Esophagus mucosa (tissue), 1 donor: ENCODE results near the gene COX8A. TPM values are rescaled to one million over a fixed set of nuclear protein-coding genes. Genes with fewer than 3 reads are reported as not detected.

Experiments
- ATAC-seq: fragments of 200-7000 bp; cut with Tn5 transposase; one replicate; pipeline ENCODE4 v1.9.1; 2020
- total RNA-seq: library from RNA; stranded (reverse); gene quantifications from one replicate; pipeline ENCODE4 v1.2.4, GENCODE V29; 2023
- donor health status: DM: yes; HTN: yes; CAD: no.

COX8A gene
- total RNA-seq, 1 donor from 2014 or later: 461 TPM

DNA sequence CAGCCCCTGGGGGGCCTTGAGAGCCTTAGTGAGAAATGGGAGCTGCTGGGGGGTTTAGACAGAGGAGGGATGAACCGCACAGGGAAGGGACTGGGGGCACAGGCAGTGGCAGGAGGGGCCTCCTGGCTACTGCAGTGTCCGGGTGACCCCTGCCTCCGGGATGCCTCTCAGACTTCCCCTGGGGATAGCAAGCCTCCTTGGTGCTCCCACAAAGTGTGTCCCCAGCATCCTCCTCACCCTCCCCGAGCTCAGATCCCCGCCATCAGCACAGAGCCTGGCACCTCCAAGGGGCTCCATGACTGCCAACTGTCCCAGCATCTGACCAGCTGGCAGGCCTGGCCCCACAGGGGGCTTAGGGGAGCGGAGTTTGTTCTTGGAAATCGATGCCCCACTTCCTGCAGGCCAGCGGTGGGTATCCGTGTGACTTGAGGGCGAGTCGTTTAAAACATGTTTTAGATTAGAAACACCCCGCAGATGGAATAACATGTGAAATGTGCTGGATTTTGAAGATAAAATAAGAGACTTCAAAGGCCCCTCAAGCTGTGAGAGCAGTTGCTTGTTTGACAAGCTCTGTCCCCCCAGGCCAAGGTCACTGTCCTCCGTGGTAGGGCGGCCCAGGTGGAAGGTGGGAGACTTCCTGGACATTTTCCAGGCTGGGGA, 47.8 kb downstream of the COX8A start:
- no peak for ATAC-seq

DNA sequence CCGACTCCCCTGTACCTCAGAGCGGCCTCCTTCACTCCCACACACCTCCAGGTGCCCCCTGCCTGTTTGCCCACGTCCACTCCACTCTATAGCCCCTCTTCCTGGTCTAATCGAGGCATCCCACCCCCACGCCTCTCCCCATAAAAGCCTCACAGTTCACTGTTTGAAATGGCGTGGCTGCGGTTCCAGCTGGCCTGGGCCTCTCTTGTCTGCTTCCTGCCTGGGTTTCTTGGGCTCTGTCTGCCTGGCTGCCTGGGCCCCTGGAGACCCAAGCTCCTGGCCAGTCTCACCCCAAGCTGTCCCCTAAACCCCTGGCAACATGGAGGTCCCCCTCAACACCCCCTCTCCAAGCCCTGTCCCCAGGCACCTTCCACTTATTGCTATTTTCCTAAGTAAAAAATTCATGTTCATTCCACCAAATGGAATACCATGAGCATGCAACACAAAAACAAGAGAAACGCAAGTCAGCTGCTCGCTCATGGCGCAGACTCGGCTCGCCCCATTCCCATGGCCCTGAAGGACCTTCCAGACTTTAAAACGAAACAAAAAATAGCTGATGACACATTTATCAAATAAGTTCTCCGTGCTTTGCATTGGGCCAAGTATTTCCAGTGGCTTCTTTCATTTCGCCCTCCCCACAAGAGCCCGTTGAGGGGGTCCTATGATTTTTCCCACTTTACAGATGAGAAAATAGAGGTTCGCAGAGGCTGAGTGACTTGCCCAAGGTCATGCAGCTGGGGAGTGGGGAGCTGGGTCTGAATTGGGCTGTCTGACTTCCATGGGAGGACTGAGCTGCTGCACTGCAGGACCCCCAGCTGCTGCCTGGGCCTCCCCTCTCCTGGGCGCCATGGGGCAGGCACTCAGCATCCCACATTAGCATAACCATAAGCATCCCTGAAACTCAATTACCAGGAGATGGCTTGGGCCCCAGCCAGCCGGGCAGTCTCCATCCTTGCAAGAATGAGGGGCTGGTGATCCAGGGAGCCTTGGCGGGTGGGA, 49.6 kb downstream of the COX8A start:
- ATAC-seq: no peak

DNA sequence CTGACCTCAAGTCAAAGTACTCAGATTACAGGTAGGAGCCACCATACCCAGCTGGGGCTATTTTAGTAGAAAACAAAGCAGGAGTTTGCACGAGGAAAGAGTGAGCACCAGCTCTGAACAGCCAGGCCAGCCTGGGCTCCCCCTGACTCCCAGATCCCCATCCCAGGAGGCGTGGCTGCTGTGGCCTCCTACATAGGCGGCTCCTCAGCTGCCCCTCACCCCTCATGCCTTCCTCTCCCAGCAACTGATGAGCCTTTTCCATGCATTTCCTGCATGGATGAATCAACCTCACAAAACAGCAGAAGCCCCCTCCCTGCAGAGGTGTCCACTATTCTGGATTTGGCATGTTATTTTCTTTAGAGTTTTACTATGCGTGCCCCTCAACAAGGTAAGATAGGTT, 50.8 kb downstream of the COX8A start:
- ATAC-seq: no peak

Other genes starting within 250 kb of the COX8A start
- 2.9 TPM for gene ZFTA, start 205.8 kb upstream of the COX8A start, total RNA-seq
- 4.4 TPM for gene SPINDOC, start 161.2 kb upstream of the COX8A start, total RNA-seq
- 70.6 TPM for gene MARK2, start 135.5 kb upstream of the COX8A start, total RNA-seq
- 0.16 TPM for gene RCOR2, start 57.5 kb upstream of the COX8A start, total RNA-seq
- gene NAA40, start 35.6 kb upstream of the COX8A start, total RNA-seq: 10.8 TPM
- gene OTUB1, start 11.8 kb downstream of the COX8A start, total RNA-seq: 78.9 TPM
- not detected for gene FLRT1, start 61.3 kb downstream of the COX8A start, total RNA-seq
- gene MACROD1, start 191.5 kb downstream of the COX8A start, total RNA-seq: 22.9 TPM
- gene STIP1, start 211.6 kb downstream of the COX8A start, total RNA-seq: 74.2 TPM
- gene FERMT3, start 232.1 kb downstream of the COX8A start, total RNA-seq: 2.4 TPM